GM12878 (cell line): ENCODE measurements around the gene NSDHL. TPM values are rescaled to one million over a fixed set of nuclear protein-coding genes. Genes with fewer than 3 reads are reported as not detected.
"Not testable (repeated sequence)": the region's sequence is repeated elsewhere in the genome, so short reads cannot be mapped to it uniquely, and the experiment has no call there.

Source experiments
- ATAC-seq: fragments of 200-7000 bp; cut with Tn5 transposase; 3 replicates; pipeline ENCODE4 v1.9.1; 2020; ENCODE audit warnings: mild to moderate bottlenecking, moderate library complexity
- BruUV-seq: library from RNA; stranded (reverse); fragments of 400-500 nt; replicated peaks from 2 replicates; lab custom pipeline; 2021; lab: Mats Ljungman, UMichigan
- CTCF ChIA-PET: fragments of 300-600 bp; sonication (Branson Sonifier 250); formaldehyde crosslinking; extraction: SDS; loops from one replicate; lab custom pipeline; 2021; ENCODE audit warnings: inconsistent platforms; lab: Yijun Ruan, JAX
- POLR2A ChIA-PET: fragments of 350-600 bp; formaldehyde crosslinking; extraction: SDS; loops from one replicate; lab custom pipeline; 2021; ENCODE audit warnings: inconsistent platforms; lab: Charles Lee
- RAD21 ChIA-PET: fragments of 300-600 bp; sonication (Branson Sonifier 250); formaldehyde crosslinking; loops from one replicate; lab custom pipeline; 2023; ENCODE audit warnings: antibody characterized with exemption; ENCODE audit not compliant: unreplicated experiment; lab: Charles Lee
- SMC1A ChIA-PET: fragments of 300-600 bp; sonication (Branson Sonifier 250); formaldehyde crosslinking; loops from one replicate; lab custom pipeline; 2023; ENCODE audit not compliant: unreplicated experiment, uncharacterized antibody; lab: Charles Lee
- DNase-seq: peaks from one replicate; pipeline ENCODE4 v3.0.0-alpha.2; 2011; ENCODE audit warnings: low read depth, low spot score
- FAIRE-seq: peaks from 3 replicates; lab custom pipeline; 2011; peaks lifted over from hg19 to GRCh38; lab: Jason Lieb, UNC
- H2AFZ ChIP-seq: 2 replicates; pipeline ENCODE4 v1.6.0; 2011; ENCODE audit warnings: low read depth, low read length, control low read depth; ENCODE audit not compliant: control insufficient read depth
- H3K27ac ChIP-seq: 2 replicates; pipeline ENCODE4 v1.5.1; 2011; ENCODE audit warnings: control low read depth; ENCODE audit not compliant: control insufficient read depth, insufficient read depth
- H3K27me3 ChIP-seq, 2 experiments: replicated peaks in 1 of 2; 2 replicates each; pipeline versions ENCODE4 v1.6.0 to v1.6.1; 2011; ENCODE audit warnings: low read length in 1 of 2; ENCODE audit not compliant: control insufficient read depth in 2 of 2, insufficient read depth in 2 of 2
- H3K36me3 ChIP-seq, 2 experiments: 2 replicates each; pipeline ENCODE4 v1.5.1; 2011; ENCODE audit warnings: low read length in 1 of 2; ENCODE audit not compliant: control insufficient read depth in 2 of 2, insufficient read depth in 2 of 2
- H3K4me1 ChIP-seq: 2 replicates; pipeline ENCODE4 v1.6.1; 2011; ENCODE audit warnings: mild to moderate bottlenecking, low read length, moderate library complexity, mixed read lengths; ENCODE audit not compliant: control insufficient read depth, insufficient read depth
- H3K4me2 ChIP-seq: 2 replicates; pipeline ENCODE4 v1.6.0; 2011; ENCODE audit warnings: control low read depth; ENCODE audit not compliant: control insufficient read depth, insufficient read depth
- H3K4me3 ChIP-seq: fragments of 200-600 bp; sonication (generic); 2 replicates; pipeline ENCODE4 v1.5.1; 2016
- H3K79me2 ChIP-seq: 2 replicates; pipeline ENCODE4 v1.6.0; 2011; ENCODE audit warnings: low read length; ENCODE audit not compliant: control insufficient read depth, insufficient read depth
- H3K9ac ChIP-seq: 2 replicates; pipeline ENCODE4 v1.8.0; 2011; ENCODE audit warnings: low read length, control low read depth, mixed read lengths; ENCODE audit not compliant: control insufficient read depth, insufficient read depth
- H3K9me3 ChIP-seq: replicated peaks from 3 replicates; pipeline ENCODE4 v1.5.1; 2011; ENCODE audit warnings: mild to moderate bottlenecking, low read length; ENCODE audit not compliant: control insufficient read depth, insufficient read depth
- H4K20me1 ChIP-seq: 2 replicates; pipeline ENCODE4 v1.6.0; 2011; ENCODE audit not compliant: control insufficient read depth, insufficient read depth
- BCLAF1 ChIP-seq: fragments of 450-650 bp; IDR thresholded peaks from 2 replicates; pipeline ENCODE4 v1.6.1; 2017; ENCODE audit warnings: antibody characterized with exemption, mild to moderate bottlenecking, moderate library complexity
- ELK1 ChIP-seq: IDR thresholded peaks from 2 replicates; pipeline ENCODE4 v1.6.1; 2012; ENCODE audit warnings: low read depth, low read length, improper control_type of control experiment
- EZH2 ChIP-seq: IDR thresholded peaks from 2 replicates; pipeline ENCODE4 v1.6.1; 2012; ENCODE audit warnings: low read depth, mild to moderate bottlenecking, control low read depth, inconsistent platforms, low read length, borderline replicate concordance; ENCODE audit not compliant: control insufficient read depth
- FOXM1 ChIP-seq: IDR thresholded peaks from 2 replicates; pipeline ENCODE4 v1.6.1; 2012; ENCODE audit warnings: low read depth, mild to moderate bottlenecking, inconsistent platforms, low read length, moderate library complexity
- HDGF ChIP-seq: fragments of 450-650 bp; IDR thresholded peaks from 2 replicates; pipeline ENCODE4 v1.6.1; 2016; ENCODE audit warnings: antibody characterized with exemption
- IRF3 ChIP-seq: fragments of 450-650 bp; IDR thresholded peaks from 2 replicates; pipeline ENCODE4 v1.6.1; 2014; ENCODE audit warnings: mild to moderate bottlenecking
- KLF5 ChIP-seq: fragments of 450-650 bp; IDR thresholded peaks from 2 replicates; pipeline ENCODE4 v1.6.1; 2014; ENCODE audit warnings: mild to moderate bottlenecking; ENCODE audit not compliant: partially characterized antibody
- MLLT1 ChIP-seq: fragments of 450-650 bp; IDR thresholded peaks from 2 replicates; pipeline ENCODE4 v1.6.1; 2016; ENCODE audit warnings: mild to moderate bottlenecking
- NFYA ChIP-seq: IDR thresholded peaks from 2 replicates; pipeline ENCODE4 v1.6.1; 2011; ENCODE audit warnings: low read depth, mild to moderate bottlenecking, low read length, improper control_type of control experiment, borderline replicate concordance
- NR2C2 ChIP-seq: IDR thresholded peaks from 2 replicates; pipeline ENCODE4 v1.6.1; 2011; ENCODE audit warnings: borderline replicate concordance, low read depth; ENCODE audit not compliant: control insufficient read depth, insufficient read length
- POLR2A ChIP-seq: IDR thresholded peaks from 2 replicates; pipeline ENCODE4 v1.6.1; 2011; ENCODE audit warnings: low read depth, mild to moderate bottlenecking, low read length
- STAT1 ChIP-seq: fragments of 450-650 bp; conservative IDR thresholded peaks from 2 replicates; pipeline ENCODE4 v1.6.1; 2014; ENCODE audit warnings: antibody characterized with exemption, mild to moderate bottlenecking
- SUZ12 ChIP-seq: fragments of 200-600 bp; sonication (generic); IDR thresholded peaks from one replicate; pipeline ENCODE4 v1.6.1; 2018; ENCODE audit warnings: antibody characterized with exemption, mild to moderate bottlenecking; ENCODE audit not compliant: unreplicated experiment
- TBL1XR1 ChIP-seq: IDR thresholded peaks from 2 replicates; pipeline ENCODE4 v1.6.1; 2012; ENCODE audit warnings: low read depth, low read length, improper control_type of control experiment
- ZBED1 ChIP-seq: IDR thresholded peaks from 2 replicates; pipeline ENCODE4 v1.6.1; 2016; ENCODE audit warnings: borderline replicate concordance
- WGBS: methylation state at CpG from one replicate; pipeline ENCODE4 v1.1.6; 2016; ENCODE audit warnings: low lambda C conversion rate; ENCODE audit not compliant: insufficient replicate concordance, insufficient coverage; ENCODE audit errors: missing lambda C conversion rate; 5-methylcytosine and 5-hydroxymethylcytosine counted together
- in situ Hi-C: fragments of 300-500 bp; cut with MboI; formaldehyde crosslinking; loops from 9 replicates; pipeline ENCODE4 v1.14.3; 2018; ENCODE audit warnings: mixed read lengths
- intact Hi-C: fragments of 100-400 bp; cut with micrococcal nuclease; formaldehyde crosslinking; loops from one replicate; pipeline ENCODE4 v1.14.2; 2022; ENCODE audit not compliant: unreplicated experiment
- polyA plus RNA-seq, 11 experiments: library from polyadenylated mRNA; depleted of rRNA in 4 of 11; unstranded in 6 of 11; stranded (reverse) in 5 of 11; fragments of >200 nt; fragmentation: Nextera tagmentation in 4 of 11; fragmentation: Illumina TruSeq in 1 of 11; extraction: Ambion mirVana in 4 of 11; extraction: Trizol in 1 of 11; gene quantifications; 1 replicate in 1 of 11; 2 replicates in 10 of 11; pipeline versions ENCODE4 v1.2.1 to v1.2.3, GENCODE V29; 2011 to 2016; ENCODE audit warnings: inconsistent platforms in 2 of 11, missing spikeins in 2 of 11, low read depth in 1 of 11
- total RNA-seq, 4 experiments: library from RNA; depleted of rRNA in 3 of 4; stranded (reverse); fragments of >200 nt in 3 of 4; fragmentation: Illumina TruSeq in 1 of 4; extraction: Trizol in 1 of 4; gene quantifications; 2 replicates each; pipeline versions ENCODE4 v1.2.1 to v1.2.3, GENCODE V29; 2013 to 2021

The NSDHL gene
- total and polyA plus RNA-seq, 10 of the 15 experiments (the other 5 are each of a cell fraction or from before 2014, with no cell fraction given) = 16.9 to 37.1 (median 26.9) TPM

GRCh38 chrX:152830312-152831305 lies at the start of gene NSDHL, which contains the start of gene CETN2 (continued):
- no peak for TF ChIP-seq BCLAF1
- no peak for TF ChIP-seq SUZ12
- TF ChIP-seq STAT1 = no peak
- no peak for TF ChIP-seq EZH2
- TF ChIP-seq HDGF = peak; percentile 70; the same call in 1 of the 2 replicates
- no peak for TF ChIP-seq ZBED1
- TF ChIP-seq NR2C2 = no peak
- TF ChIP-seq IRF3 = peak; percentile 86
- TF ChIP-seq POLR2A = peak; percentile 85
- no peak for TF ChIP-seq ELK1
- TF ChIP-seq MLLT1 = no peak
- no peak for TF ChIP-seq KLF5
- TF ChIP-seq TBL1XR1 = no peak
- peak; percentile 4 for TF ChIP-seq NFYA
- TF ChIP-seq FOXM1 = no peak
- TF ChIP-seq, all 136 proteins: peak for 23

- SMC1A ChIA-PET, H3K36me3 ChIP-seq, H3K27ac ChIP-seq, BruUV-seq, CTCF ChIA-PET, H3K27me3 ChIP-seq, H2AFZ ChIP-seq, RAD21 ChIA-PET, H3K9me3 ChIP-seq, POLR2A ChIA-PET, H3K79me2 ChIP-seq, intact Hi-C loops, H4K20me1 ChIP-seq, DNase-seq, H3K4me3 ChIP-seq, H3K9ac ChIP-seq, in situ Hi-C loops, H3K4me1 ChIP-seq, H3K4me2 ChIP-seq: not testable (repeated sequence)
- no CpG with 5 or more reads among the region's 3 CpGs for WGBS
- ATAC-seq = peak; percentile 92
- FAIRE-seq = peak; percentile 7
Measured at GRCh38 chrX:152787062-152787461, 43.8 kb upstream of the NSDHL start.
